ENCODE results near the gene RBMY1D. TPM values are rescaled to one million over a fixed set of nuclear protein-coding genes. Genes with fewer than 3 reads are reported as not detected.
"Not testable (repeated sequence)": the region's sequence is repeated elsewhere in the genome, so short reads cannot be mapped to it uniquely, and the experiment has no call there.

RBMY1D gene
- not detected in 2 replicates for total RNA-seq (2014; rRNA removed; shearing (Covaris generic))
- not detected in 2 replicates for polyA plus RNA-seq (2016; fragmentation: Nextera tagmentation; extraction: Ambion mirVana)

- H3K4me2 ChIP-seq (ENCODE audit: unreplicated experiment); H3K9me3 ChIP-seq (ENCODE audit: low read depth); H3K9ac ChIP-seq; H3K36me3 ChIP-seq (ENCODE audit: low read depth); H2AFZ ChIP-seq; DNase-seq; H3K27me3 ChIP-seq (replicated peaks; ENCODE audit: insufficient read depth); H3K4me3 ChIP-seq; H4K20me1 ChIP-seq (ENCODE audit: insufficient read depth); H3K9me2 ChIP-seq (ENCODE audit: insufficient read depth); in situ Hi-C loops (cut with MboI); H3K79me2 ChIP-seq (ENCODE audit: insufficient read depth); H3F3A ChIP-seq (ENCODE audit: insufficient read depth); H3K4me1 ChIP-seq (ENCODE audit: insufficient read depth); H3K27ac ChIP-seq: not testable (repeated sequence)
- WGBS, 2 experiments (ENCODE audit: low coverage in 1 of 2, low lambda C conversion rate in 2 of 2, missing lambda C conversion rate in 2 of 2) = no CpG with 5 or more reads among the region's 28 CpGs
Measured at GRCh38 chrY:21894426-21894825, at the start of gene RBMY1D. TSS of gene RBMY1D (minus strand) at chrY:21894526. CDS start at chrY:21892513, 2,013 bp downstream.

GRCh38 chrY:21917932-21918331 is 23.6 kb upstream of the RBMY1D start, which contains the start of gene RBMY1E:
TSS of gene RBMY1E (minus strand) at chrY:21918032. CDS start at chrY:21916054, 1,978 bp downstream.
- H3K4me3 ChIP-seq; in situ Hi-C loops (cut with MboI); H3K27ac ChIP-seq; DNase-seq; H3K9ac ChIP-seq; H3K9me3 ChIP-seq (ENCODE audit: low read depth); H4K20me1 ChIP-seq (ENCODE audit: insufficient read depth); H3K4me1 ChIP-seq (ENCODE audit: insufficient read depth); H3K27me3 ChIP-seq (replicated peaks; ENCODE audit: insufficient read depth); H3K9me2 ChIP-seq (ENCODE audit: insufficient read depth); H3K4me2 ChIP-seq (ENCODE audit: unreplicated experiment); H3F3A ChIP-seq (ENCODE audit: insufficient read depth); H3K79me2 ChIP-seq (ENCODE audit: insufficient read depth); H2AFZ ChIP-seq; H3K36me3 ChIP-seq (ENCODE audit: low read depth): not testable (repeated sequence)
- no CpG with 5 or more reads among the region's 29 CpGs for WGBS, 2 experiments (ENCODE audit: low coverage in 1 of 2, low lambda C conversion rate in 2 of 2, missing lambda C conversion rate in 2 of 2)

GRCh38 chrY:21869407-21870076 is 24.8 kb downstream of the RBMY1D start:
- in situ Hi-C loops (cut with MboI) = not testable (repeated sequence)

GRCh38 chrY:21845481-21845880 is 48.8 kb downstream of the RBMY1D start:
- no peak for DNase-seq
- no peaks in the 10 kb centered on the region for H3K79me2 ChIP-seq (ENCODE audit: insufficient read depth)
- H2AFZ ChIP-seq = no peak overlapping the region
- in situ Hi-C loops (cut with MboI) = no loop called here
- no peaks in the 10 kb centered on the region for H4K20me1 ChIP-seq (ENCODE audit: insufficient read depth)
- H3F3A ChIP-seq (ENCODE audit: insufficient read depth) = no peaks in the 10 kb centered on the region
- H3K27ac ChIP-seq = no peak overlapping the region
- H3K4me1 ChIP-seq (ENCODE audit: insufficient read depth) = no peaks in the 10 kb centered on the region
- no peaks in the 10 kb centered on the region for H3K9me3 ChIP-seq (ENCODE audit: low read depth)
- no peak overlapping the region for H3K4me3 ChIP-seq
- H3K9ac ChIP-seq = no peak overlapping the region
- H3K9me2 ChIP-seq (ENCODE audit: insufficient read depth) = no peaks in the 10 kb centered on the region
- no peak for TF ChIP-seq EZH2phosphoT487 (IDR thresholded peaks at IDR 0.05; ENCODE audit: insufficient read depth, low read depth)
- no peaks in the 10 kb centered on the region for H3K27me3 ChIP-seq (replicated peaks; ENCODE audit: insufficient read depth)
- no peaks in the 10 kb centered on the region for H3K36me3 ChIP-seq (ENCODE audit: low read depth)
- H3K4me2 ChIP-seq (ENCODE audit: unreplicated experiment) = no peak overlapping the region
- 0 to 6% methylated on average over 3 of the region's 3 CpGs for WGBS, 2 experiments (ENCODE audit: low coverage in 1 of 2, low lambda C conversion rate in 2 of 2, missing lambda C conversion rate in 2 of 2)

More at GRCh38 chrY:21869407-21870076, 24.8 kb downstream of the RBMY1D start:
- not testable (repeated sequence) for H3F3A ChIP-seq (ENCODE audit: insufficient read depth); H3K27me3 ChIP-seq (replicated peaks; ENCODE audit: insufficient read depth); H3K27ac ChIP-seq; H3K9ac ChIP-seq; H3K4me2 ChIP-seq (ENCODE audit: unreplicated experiment); H3K9me3 ChIP-seq (ENCODE audit: low read depth); H3K9me2 ChIP-seq (ENCODE audit: insufficient read depth); H3K4me1 ChIP-seq (ENCODE audit: insufficient read depth); H3K36me3 ChIP-seq (ENCODE audit: low read depth); H4K20me1 ChIP-seq (ENCODE audit: insufficient read depth); H2AFZ ChIP-seq; H3K4me3 ChIP-seq; DNase-seq; H3K79me2 ChIP-seq (ENCODE audit: insufficient read depth)
- WGBS, 2 experiments (ENCODE audit: low coverage in 1 of 2, low lambda C conversion rate in 2 of 2, missing lambda C conversion rate in 2 of 2) = no CpG with 5 or more reads among the region's 5 CpGs

GRCh38 chrY:21842090-21842489 is 52.2 kb downstream of the RBMY1D start:
- 39 to 45% methylated on average over 3 to 4 of the region's 4 CpGs for WGBS, 2 experiments (ENCODE audit: low coverage in 1 of 2, low lambda C conversion rate in 2 of 2, missing lambda C conversion rate in 2 of 2)
- no peak overlapping the region for H3K9ac ChIP-seq
- no peaks in the 10 kb centered on the region for H4K20me1 ChIP-seq (ENCODE audit: insufficient read depth)
- TF ChIP-seq EZH2 (IDR thresholded peaks at IDR 0.05; ENCODE audit: insufficient read depth, poor library complexity, severe bottlenecking) (no peak), EZH2phosphoT487 (IDR thresholded peaks at IDR 0.05; ENCODE audit: insufficient read depth, low read depth) (no peak)
- H3K4me3 ChIP-seq = no peak overlapping the region
- H3K36me3 ChIP-seq (ENCODE audit: low read depth) = no peaks in the 10 kb centered on the region
- H3K9me3 ChIP-seq (ENCODE audit: low read depth) = no peaks in the 10 kb centered on the region
- H3K9me2 ChIP-seq (ENCODE audit: insufficient read depth) = no peaks in the 10 kb centered on the region
- H3K27ac ChIP-seq = no peak overlapping the region
- H3K79me2 ChIP-seq (ENCODE audit: insufficient read depth) = no peaks in the 10 kb centered on the region
- no peaks in the 10 kb centered on the region for H3F3A ChIP-seq (ENCODE audit: insufficient read depth)
- DNase-seq = no peak
- no peaks in the 10 kb centered on the region for H3K4me1 ChIP-seq (ENCODE audit: insufficient read depth)
- H3K27me3 ChIP-seq (replicated peaks; ENCODE audit: insufficient read depth) = no peaks in the 10 kb centered on the region
- in situ Hi-C loops (cut with MboI) = no loop called here
- H2AFZ ChIP-seq = no peak overlapping the region
- no peak overlapping the region for H3K4me2 ChIP-seq (ENCODE audit: unreplicated experiment)

Data from GM23248 (cell line).